GM23338 (cell line): ENCODE data around the gene LIPA. TPM values are rescaled to one million over a fixed set of nuclear protein-coding genes. Genes with fewer than 3 reads are reported as not detected.

Experiments
- ATAC-seq: fragments of 200-7000 bp; cut with Tn5 transposase; 3 replicates; pipeline ENCODE4 v1.9.1; 2020
- DNase-seq: peaks from one replicate; pipeline ENCODE4 v3.0.0-alpha.2; 2015; ENCODE audit warnings: low spot score
- H2AFZ ChIP-seq: fragments of 200-600 bp; sonication (generic); 2 replicates; pipeline ENCODE4 v1.8.0; 2016; ENCODE audit warnings: antibody characterized with exemption, mild to moderate bottlenecking, moderate library complexity
- H3F3A ChIP-seq: fragments of 200-600 bp; sonication (generic); replicated peaks from 2 replicates; pipeline ENCODE4 v1.8.0; 2017; ENCODE audit warnings: antibody characterized with exemption, mixed run types, low read depth
- H3K27ac ChIP-seq: fragments of 200-600 bp; sonication (generic); 2 replicates; pipeline ENCODE4 v1.6.1; 2016; ENCODE audit warnings: low read depth
- H3K27me3 ChIP-seq: fragments of 200-600 bp; sonication (generic); 2 replicates; pipeline ENCODE4 v1.8.0; 2016; ENCODE audit warnings: mild to moderate bottlenecking, mixed run types, moderate library complexity; ENCODE audit not compliant: insufficient read depth
- H3K36me3 ChIP-seq: fragments of 200-600 bp; sonication (generic); 2 replicates; pipeline ENCODE4 v1.8.0; 2016; ENCODE audit warnings: mild to moderate bottlenecking; ENCODE audit not compliant: insufficient read depth
- H3K4me1 ChIP-seq: fragments of 200-600 bp; sonication (generic); 2 replicates; pipeline ENCODE4 v1.8.0; 2016; ENCODE audit warnings: mild to moderate bottlenecking, moderate library complexity; ENCODE audit not compliant: insufficient read depth
- H3K4me2 ChIP-seq: fragments of 200-600 bp; sonication (generic); 2 replicates; pipeline ENCODE4 v1.7.1; 2017; ENCODE audit warnings: mixed run types
- H3K4me3 ChIP-seq: fragments of 200-600 bp; sonication (generic); 2 replicates; pipeline ENCODE4 v1.6.1; 2016; ENCODE audit warnings: mixed run types
- H3K79me2 ChIP-seq: fragments of 200-600 bp; sonication (generic); replicated peaks from 2 replicates; pipeline ENCODE4 v1.8.0; 2017; ENCODE audit warnings: mild to moderate bottlenecking; ENCODE audit not compliant: insufficient read depth
- H3K9me2 ChIP-seq: fragments of 200-600 bp; sonication (generic); 2 replicates; pipeline ENCODE4 v1.8.0; 2017; ENCODE audit not compliant: insufficient read depth
- H4K20me1 ChIP-seq: fragments of 200-600 bp; sonication (generic); replicated peaks from 2 replicates; pipeline ENCODE4 v1.8.0; 2017; ENCODE audit warnings: mild to moderate bottlenecking; ENCODE audit not compliant: insufficient read depth
- H3K27ac Mint-ChIP-seq: 2 replicates; pipeline ENCODE4 v1.8.0; 2020; ENCODE audit warnings: inconsistent platforms, mild to moderate bottlenecking, moderate library complexity, mixed read lengths
- H3K27me3 Mint-ChIP-seq: 3 replicates; pipeline ENCODE4 v1.8.0; 2022; ENCODE audit warnings: low read depth, mild to moderate bottlenecking, moderate library complexity, mixed read lengths, inconsistent platforms; ENCODE audit not compliant: insufficient read depth, poor library complexity
- H3K36me3 Mint-ChIP-seq: 3 replicates; pipeline ENCODE4 v1.8.0; 2021; ENCODE audit warnings: low read depth, mild to moderate bottlenecking, inconsistent platforms, moderate library complexity, mixed read lengths
- H3K4me1 Mint-ChIP-seq: 3 replicates; pipeline ENCODE4 v1.8.0; 2020; ENCODE audit warnings: mild to moderate bottlenecking, inconsistent platforms, mixed read lengths
- H3K4me3 Mint-ChIP-seq: 3 replicates; pipeline ENCODE4 v1.8.0; 2021; ENCODE audit warnings: moderate library complexity, mild to moderate bottlenecking, inconsistent platforms, mixed read lengths
- H3K9me3 Mint-ChIP-seq: 3 replicates; pipeline ENCODE4 v1.8.0; 2020; ENCODE audit warnings: moderate library complexity, mild to moderate bottlenecking, inconsistent platforms, mixed read lengths
- CREB1 ChIP-seq: fragments of 250-450 bp; sonication (Bioruptor Pico); IDR thresholded peaks from 2 replicates; pipeline ENCODE4 v1.5.0; 2020; ENCODE audit warnings: low read depth, mild to moderate bottlenecking, moderate library complexity
- CTCF ChIP-seq, 2 experiments: fragments of 200-600 bp in 1 of 2; sonication (generic) in 1 of 2; conservative IDR thresholded peaks; 2 replicates each; pipeline versions ENCODE4 v1.5.1 to v1.6.1; 2016 to 2017; ENCODE audit warnings: antibody characterized with exemption in 2 of 2, low read depth in 2 of 2, mild to moderate bottlenecking in 2 of 2, moderate library complexity in 1 of 2
- ETS1 ChIP-seq: IDR thresholded peaks from 2 replicates; pipeline ENCODE4 v1.6.1; 2016; ENCODE audit warnings: antibody characterized with exemption
- EZH2 ChIP-seq: fragments of 200-600 bp; sonication (generic); IDR thresholded peaks from one replicate; pipeline ENCODE4 v1.8.0; 2017; ENCODE audit warnings: antibody characterized with exemption, mild to moderate bottlenecking, low read depth; ENCODE audit not compliant: unreplicated experiment
- EZH2phosphoT487 ChIP-seq: fragments of 200-600 bp; sonication (generic); IDR thresholded peaks from one replicate; pipeline ENCODE4 v1.8.1; 2018; ENCODE audit warnings: antibody characterized with exemption; ENCODE audit not compliant: unreplicated experiment
- JUNB ChIP-seq: IDR thresholded peaks from one replicate; pipeline ENCODE4 v1.6.1; 2016; ENCODE audit warnings: antibody characterized with exemption; ENCODE audit not compliant: unreplicated experiment
- NANOG ChIP-seq: IDR thresholded peaks from 2 replicates; pipeline ENCODE4 v1.6.1; 2016; ENCODE audit warnings: antibody characterized with exemption, borderline replicate concordance
- STAT1 ChIP-seq: IDR thresholded peaks from one replicate; pipeline ENCODE4 v1.6.1; 2016; ENCODE audit warnings: antibody characterized with exemption; ENCODE audit not compliant: unreplicated experiment
- ZNF114 ChIP-seq: fragments of 250-450 bp; sonication (Bioruptor Pico); IDR thresholded peaks from 2 replicates; pipeline ENCODE4 v1.5.0; 2020; ENCODE audit warnings: mild to moderate bottlenecking, moderate library complexity
- ZNF331 ChIP-seq: fragments of 250-450 bp; sonication (Bioruptor Pico); IDR thresholded peaks from 2 replicates; pipeline ENCODE4 v1.5.0; 2020; ENCODE audit warnings: low read depth, mild to moderate bottlenecking, moderate library complexity
- ZNF462 ChIP-seq: fragments of 250-450 bp; sonication (Bioruptor Pico); IDR thresholded peaks from 2 replicates; pipeline ENCODE4 v1.5.0; 2020; ENCODE audit warnings: mild to moderate bottlenecking, moderate library complexity
- polyA plus RNA-seq: library from polyadenylated mRNA; unstranded; fragments of >200 nt; fragmentation: Nextera tagmentation; extraction: Ambion mirVana; gene quantifications from 2 replicates; pipeline ENCODE4 v1.2.1, GENCODE V29; 2016
- total RNA-seq: library from RNA; depleted of rRNA; stranded (reverse); fragments of >200 nt; shearing (Covaris generic); gene quantifications from 2 replicates; pipeline ENCODE4 v1.2.3, GENCODE V29; 2014

The LIPA gene
- total and polyA plus RNA-seq, 2 experiments from 2014 or later = 37.8 to 86.3 TPM

GRCh38 chr10:89271532-89271931, 20.0 kb upstream of the LIPA start:
- no peaks in the 10 kb centered on the region for H3K9me3 Mint-ChIP-seq
- ATAC-seq = no peak
- Histone ChIP-seq H3K9me2 (0 out of 2 replicates have a peak, but pooled peaks cover 8% of the 10 kb centered on the region), H3K4me2 (no peak overlapping the region), H3K4me1 (no peaks in the 10 kb centered on the region; the same call in 1 of the 2 replicates), H2AFZ (no peak overlapping the region), H3K27ac (no peak overlapping the region), H3K36me3 (no peaks in the 10 kb centered on the region), H3K79me2 (no peaks in the 10 kb centered on the region), H3K27me3 (no peaks in the 10 kb centered on the region), H3F3A (no peaks in the 10 kb centered on the region), H3K4me3 (no peak overlapping the region), H4K20me1 (no peaks in the 10 kb centered on the region)
- TF ChIP-seq CREB1 (CRISPR knock-in tag) (no peak), EZH2 (no peak), JUNB (no peak), NANOG (no peak), ZNF462 (no peak), ETS1 (no peak), STAT1 (no peak), EZH2phosphoT487 (no peak), ZNF331 (no peak), ZNF114 (no peak), CTCF (conservative IDR thresholded peaks at IDR 0.05; ENCODE audit: low read depth in 2 of 2) (no peak)
- H3K4me1 Mint-ChIP-seq = peaks cover 4% of the 10 kb centered on the region
- H3K27me3 Mint-ChIP-seq = peaks cover 2% of the 10 kb centered on the region
- no peak overlapping the region for H3K27ac Mint-ChIP-seq
- no peaks in the 10 kb centered on the region for H3K36me3 Mint-ChIP-seq
- no peak overlapping the region for H3K4me3 Mint-ChIP-seq
- DNase-seq = no peak
